ENCODE data around the gene DOCK9.

DOCK9 gene

GRCh38 chr13:98881390-98881789, 96.5 kb downstream of the DOCK9 start:
- Histone ChIP-seq H3K27me3 (ENCODE audit: control insufficient read depth in 1 of 2, insufficient read depth in 1 of 2, low read length in 2 of 2) (no peaks in the 10 kb centered on the region), H3K9me3 (ENCODE audit: control insufficient read depth, low read length) (no peaks in the 10 kb centered on the region), H2BK120ac (ENCODE audit: low read depth, low read length) (no peak overlapping the region), H3K4me2 (ENCODE audit: low read length, poor library complexity, severe bottlenecking) (no peak overlapping the region), H4K91ac (ENCODE audit: low read length) (no peak overlapping the region), H3K18ac (ENCODE audit: low read depth in 1 of 2, low read length in 2 of 2) (no peak overlapping the region), H2BK15ac (ENCODE audit: low read depth, poor library complexity, severe bottlenecking) (no peak overlapping the region), H4K8ac (ENCODE audit: low read length) (no peak overlapping the region), H3K23ac (ENCODE audit: low read length in 2 of 2) (no peak overlapping the region), H3K9ac (ENCODE audit: low read length) (no peak overlapping the region), H3K4me1 (ENCODE audit: control insufficient read depth, insufficient read depth, low read depth, low read length) (no peaks in the 10 kb centered on the region), H2AFZ (ENCODE audit: low read depth, low read length) (no peak overlapping the region), H3K79me1 (replicated peaks; ENCODE audit: low read length, poor library complexity, severe bottlenecking) (peaks cover 3% of the 10 kb centered on the region), H2BK5ac (ENCODE audit: low read depth, low read length, poor library complexity, severe bottlenecking) (no peak overlapping the region), H3K4me3 (ENCODE audit: insufficient read depth in 1 of 2, low read depth in 1 of 2, low read length in 2 of 2) (no peak overlapping the region), H3K14ac (ENCODE audit: low read length in 2 of 2) (no peak overlapping the region), H3K36me3 (ENCODE audit: control insufficient read depth in 1 of 2, insufficient read depth in 2 of 2, low read depth in 1 of 2, low read length in 2 of 2) (peaks cover 32 to 74% of the 10 kb centered on the region in 2 experiments), H2AK5ac (ENCODE audit: low read length, severe bottlenecking) (no peak overlapping the region), H3K27ac (ENCODE audit: low read length, poor library complexity, severe bottlenecking) (no peak overlapping the region), H2BK12ac (ENCODE audit: low read length in 2 of 2) (no peak overlapping the region), H3K4ac (ENCODE audit: low read depth in 1 of 2, low read length in 2 of 2) (no peak overlapping the region)
- DNase-seq: no peak
- 100% methylated on average over 1 of the region's 2 CpGs for WGBS

- H3K9ac ChIP-seq (ENCODE audit: low read length): no peak overlapping the region
- no CpG with 5 or more reads among the region's 2 CpGs for WGBS
- no peak overlapping the region for H2BK5ac ChIP-seq (ENCODE audit: low read depth, low read length, poor library complexity, severe bottlenecking)
Observed at GRCh38 chr13:98880677-98881076, 97.2 kb downstream of the DOCK9 start.

DNA sequence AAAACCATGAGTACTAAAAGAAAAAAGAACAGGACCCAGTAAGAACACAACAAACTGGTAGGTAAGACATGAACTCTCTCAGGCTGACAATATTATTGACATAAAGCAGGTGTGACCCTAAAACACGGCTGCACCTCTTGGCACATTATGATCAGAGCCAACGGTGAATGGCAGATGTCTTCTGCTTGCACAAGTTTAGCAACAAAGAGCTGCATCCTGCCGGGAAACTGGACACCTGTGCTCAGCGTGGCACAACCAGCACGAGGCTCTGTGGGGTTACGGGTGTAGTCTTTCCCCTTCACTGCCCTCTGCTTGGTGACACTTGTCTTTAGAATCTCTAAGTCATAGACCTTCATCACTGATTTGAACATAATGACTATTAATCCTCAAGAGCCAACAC, 97.9 kb downstream of the DOCK9 start:
- Histone ChIP-seq H3K4me1 (ENCODE audit: control insufficient read depth, insufficient read depth, low read depth, low read length) (no peaks in the 10 kb centered on the region), H3K27me3 (ENCODE audit: control insufficient read depth in 1 of 2, insufficient read depth in 1 of 2, low read length in 2 of 2) (no peaks in the 10 kb centered on the region), H2BK12ac (ENCODE audit: low read length in 2 of 2) (no peak overlapping the region), H3K4me3 (ENCODE audit: insufficient read depth in 1 of 2, low read depth in 1 of 2, low read length in 2 of 2) (no peak overlapping the region), H4K91ac (ENCODE audit: low read length) (no peak overlapping the region), H3K18ac (ENCODE audit: low read depth in 1 of 2, low read length in 2 of 2) (no peak overlapping the region), H3K27ac (ENCODE audit: low read length, poor library complexity, severe bottlenecking) (no peak overlapping the region), H2BK120ac (ENCODE audit: low read depth, low read length) (no peak overlapping the region), H3K4ac (ENCODE audit: low read depth in 1 of 2, low read length in 2 of 2) (no peak overlapping the region), H2BK15ac (ENCODE audit: low read depth, poor library complexity, severe bottlenecking) (no peak overlapping the region), H3K79me1 (replicated peaks; ENCODE audit: low read length, poor library complexity, severe bottlenecking) (peaks cover 3% of the 10 kb centered on the region), H2BK5ac (ENCODE audit: low read depth, low read length, poor library complexity, severe bottlenecking) (no peak overlapping the region), H3K9ac (ENCODE audit: low read length) (no peak overlapping the region), H3K36me3 (ENCODE audit: control insufficient read depth in 1 of 2, insufficient read depth in 2 of 2, low read depth in 1 of 2, low read length in 2 of 2) (peaks cover 32 to 66% of the 10 kb centered on the region in 2 experiments), H2AK5ac (ENCODE audit: low read length, severe bottlenecking) (no peak overlapping the region), H2AFZ (ENCODE audit: low read depth, low read length) (no peak overlapping the region), H3K14ac (ENCODE audit: low read length in 2 of 2) (no peak overlapping the region), H3K23ac (ENCODE audit: low read length in 2 of 2) (no peak overlapping the region), H3K4me2 (ENCODE audit: low read length, poor library complexity, severe bottlenecking) (no peak overlapping the region), H4K8ac (ENCODE audit: low read length) (no peak overlapping the region), H3K9me3 (ENCODE audit: control insufficient read depth, low read length) (no peaks in the 10 kb centered on the region)
- no peak for DNase-seq
- WGBS: 85% methylated on average over 6 of the region's 6 CpGs

More at GRCh38 chr13:98880677-98881076, 97.2 kb downstream of the DOCK9 start:
- no peaks in the 10 kb centered on the region for H3K27me3 ChIP-seq (ENCODE audit: control insufficient read depth in 1 of 2, insufficient read depth in 1 of 2, low read length in 2 of 2)
- no peak overlapping the region for H3K27ac ChIP-seq (ENCODE audit: low read length, poor library complexity, severe bottlenecking)
- DNase-seq: no peak
- no peak overlapping the region for H4K91ac ChIP-seq (ENCODE audit: low read length)
- H3K18ac ChIP-seq (ENCODE audit: low read depth in 1 of 2, low read length in 2 of 2): no peak overlapping the region
- no peak overlapping the region for H3K14ac ChIP-seq (ENCODE audit: low read length in 2 of 2)
- no peaks in the 10 kb centered on the region for H3K4me1 ChIP-seq (ENCODE audit: control insufficient read depth, insufficient read depth, low read depth, low read length)
- no peak overlapping the region for H3K4ac ChIP-seq (ENCODE audit: low read depth in 1 of 2, low read length in 2 of 2)
- H4K8ac ChIP-seq (ENCODE audit: low read length): no peak overlapping the region
- H3K23ac ChIP-seq (ENCODE audit: low read length in 2 of 2): no peak overlapping the region
- H2AFZ ChIP-seq (ENCODE audit: low read depth, low read length): no peak overlapping the region
- H3K79me1 ChIP-seq (replicated peaks; ENCODE audit: low read length, poor library complexity, severe bottlenecking): peaks cover 3% of the 10 kb centered on the region
- peaks cover 32 to 69% of the 10 kb centered on the region in 2 experiments for H3K36me3 ChIP-seq (ENCODE audit: control insufficient read depth in 1 of 2, insufficient read depth in 2 of 2, low read depth in 1 of 2, low read length in 2 of 2)
- no peak overlapping the region for H3K4me3 ChIP-seq (ENCODE audit: insufficient read depth in 1 of 2, low read depth in 1 of 2, low read length in 2 of 2)
- H2BK12ac ChIP-seq (ENCODE audit: low read length in 2 of 2): no peak overlapping the region
- no peak overlapping the region for H3K4me2 ChIP-seq (ENCODE audit: low read length, poor library complexity, severe bottlenecking)
- H3K9me3 ChIP-seq (ENCODE audit: control insufficient read depth, low read length): no peaks in the 10 kb centered on the region
- no peak overlapping the region for H2BK15ac ChIP-seq (ENCODE audit: low read depth, poor library complexity, severe bottlenecking)
- no peak overlapping the region for H2AK5ac ChIP-seq (ENCODE audit: low read length, severe bottlenecking)
- H2BK120ac ChIP-seq (ENCODE audit: low read depth, low read length): no peak overlapping the region

- Histone ChIP-seq H4K91ac (ENCODE audit: low read length) (no peak overlapping the region), H2AFZ (ENCODE audit: low read depth, low read length) (no peak overlapping the region), H4K8ac (ENCODE audit: low read length) (no peak overlapping the region), H3K27ac (ENCODE audit: low read length, poor library complexity, severe bottlenecking) (no peak overlapping the region), H3K4me3 (ENCODE audit: insufficient read depth in 1 of 2, low read depth in 1 of 2, low read length in 2 of 2) (no peak overlapping the region), H3K36me3 (ENCODE audit: control insufficient read depth in 1 of 2, insufficient read depth in 2 of 2, low read depth in 1 of 2, low read length in 2 of 2) (peaks cover 30 to 61% of the 10 kb centered on the region in 2 experiments), H2BK12ac (ENCODE audit: low read length in 2 of 2) (no peak overlapping the region), H3K27me3 (ENCODE audit: control insufficient read depth in 1 of 2, insufficient read depth in 1 of 2, low read length in 2 of 2) (no peaks in the 10 kb centered on the region), H3K79me1 (replicated peaks; ENCODE audit: low read length, poor library complexity, severe bottlenecking) (peaks cover 3% of the 10 kb centered on the region), H2BK15ac (ENCODE audit: low read depth, poor library complexity, severe bottlenecking) (no peak overlapping the region), H3K9me3 (ENCODE audit: control insufficient read depth, low read length) (peaks cover under 1% of the 10 kb centered on the region), H3K18ac (ENCODE audit: low read depth in 1 of 2, low read length in 2 of 2) (no peak overlapping the region), H3K23ac (ENCODE audit: low read length in 2 of 2) (no peak overlapping the region), H3K4me2 (ENCODE audit: low read length, poor library complexity, severe bottlenecking) (no peak overlapping the region), H3K14ac (ENCODE audit: low read length in 2 of 2) (no peak overlapping the region), H2AK5ac (ENCODE audit: low read length, severe bottlenecking) (no peak overlapping the region), H3K4ac (ENCODE audit: low read depth in 1 of 2, low read length in 2 of 2) (no peak overlapping the region), H2BK120ac (ENCODE audit: low read depth, low read length) (no peak overlapping the region), H2BK5ac (ENCODE audit: low read depth, low read length, poor library complexity, severe bottlenecking) (no peak overlapping the region), H3K4me1 (ENCODE audit: control insufficient read depth, insufficient read depth, low read depth, low read length) (no peaks in the 10 kb centered on the region), H3K9ac (ENCODE audit: low read length) (no peak overlapping the region)
- 75% methylated on average over 4 of the region's 4 CpGs for WGBS
- DNase-seq: no peak
Observed at GRCh38 chr13:98879127-98879520, 98.7 kb downstream of the DOCK9 start.

Measured in mesenchymal stem cell (in vitro differentiated cells and primary cell).